DMS 273 (cell line): Measurements from ENCODE around the gene ADGRD1.

ENCODE experiments used
- DNase-seq: peaks from one replicate; lab custom pipeline; 2025; ENCODE audit not compliant: unreplicated experiment; lab: John Stamatoyannopoulos, UW

ADGRD1 gene

DNA sequence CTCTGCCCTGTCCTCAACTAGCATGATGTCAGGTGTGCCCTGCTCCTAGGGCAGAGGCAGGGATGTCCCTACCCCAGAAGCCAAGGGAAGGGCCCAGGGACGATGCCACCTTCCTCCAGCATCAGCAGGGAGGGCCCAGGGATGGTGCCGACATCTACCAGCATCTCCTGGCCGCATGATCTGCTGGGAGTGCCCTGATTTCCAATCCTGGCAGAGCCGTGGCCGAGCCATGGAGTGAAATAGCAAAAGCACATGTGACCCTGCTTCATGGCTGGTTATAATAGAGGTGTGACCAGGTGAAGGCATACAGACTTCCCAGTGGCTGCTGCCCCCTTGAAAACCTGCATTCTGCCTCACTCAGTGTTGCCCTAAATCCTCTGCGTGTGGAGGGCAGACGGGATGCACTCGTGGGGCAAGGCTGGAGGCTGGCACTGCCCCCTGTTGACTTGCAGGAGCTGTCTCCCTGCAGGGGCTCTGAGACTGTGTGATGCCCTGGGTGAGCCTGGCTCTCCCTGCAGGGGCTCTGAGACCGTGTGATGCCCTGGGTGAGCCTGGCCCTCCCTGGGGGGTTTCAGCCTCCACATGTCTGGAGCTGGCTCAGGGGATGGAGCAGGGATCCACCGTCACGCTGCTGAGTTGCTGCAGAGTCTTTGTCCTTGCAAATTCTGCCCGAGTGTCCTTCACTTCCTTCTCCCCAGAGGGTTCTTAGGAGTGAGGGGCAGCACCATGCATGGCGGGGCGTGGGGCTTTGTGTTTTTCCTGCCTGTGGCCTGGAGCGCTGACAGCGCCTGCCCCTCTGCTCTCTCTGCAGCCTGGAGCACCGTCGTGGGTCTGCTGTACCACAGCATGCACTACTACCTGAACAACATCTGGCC lies 51.7 kb downstream of the ADGRD1 start:
- DNase-seq = no peak

- DNase-seq = no peak
Measured at GRCh38 chr12:131006036-131006735, 52.5 kb downstream of the ADGRD1 start.

GRCh38 chr12:131007031-131007739 lies 53.5 kb downstream of the ADGRD1 start:
- no peak for DNase-seq

GRCh38 chr12:131007740-131008117 lies 54.0 kb downstream of the ADGRD1 start:
- DNase-seq = no peak

DNA sequence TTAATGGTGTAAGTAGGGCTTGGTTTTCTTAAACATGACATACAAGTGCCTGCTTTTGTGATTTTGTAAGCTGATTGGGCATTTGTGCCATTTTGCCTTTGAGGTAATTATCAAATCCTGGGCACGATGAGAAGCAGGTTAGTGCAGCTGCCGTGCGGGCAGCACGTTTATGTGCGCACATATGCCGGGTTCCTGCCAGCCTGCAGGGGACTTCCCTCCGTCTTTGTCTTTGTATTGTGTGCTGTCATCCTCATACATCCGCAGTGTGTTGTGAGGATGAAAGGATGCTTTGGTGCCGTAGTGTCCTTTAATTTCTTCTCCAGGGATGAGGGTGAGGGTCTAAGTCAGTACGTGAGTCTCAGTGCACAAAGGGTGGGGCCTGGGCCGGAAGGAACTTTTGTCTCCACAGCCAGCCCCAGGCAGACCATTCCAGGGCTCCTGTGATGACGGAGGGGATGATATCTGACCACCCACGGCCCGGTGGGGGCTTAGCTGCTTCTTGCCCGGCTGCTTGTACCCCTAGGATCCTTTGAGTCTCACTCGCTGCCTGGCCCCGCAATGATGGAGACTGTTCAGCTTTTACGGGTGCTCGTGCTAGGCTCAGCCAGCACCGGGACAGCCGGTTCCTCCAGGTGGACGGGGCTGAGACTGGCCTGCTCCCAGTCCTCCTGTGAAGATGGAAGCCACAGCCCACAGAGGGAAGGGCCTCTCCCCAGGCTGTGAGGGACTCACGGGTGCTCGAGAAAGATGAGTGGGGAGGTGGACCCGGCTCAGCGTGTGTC lies 54.6 kb downstream of the ADGRD1 start:
- DNase-seq = no peak

DNA sequence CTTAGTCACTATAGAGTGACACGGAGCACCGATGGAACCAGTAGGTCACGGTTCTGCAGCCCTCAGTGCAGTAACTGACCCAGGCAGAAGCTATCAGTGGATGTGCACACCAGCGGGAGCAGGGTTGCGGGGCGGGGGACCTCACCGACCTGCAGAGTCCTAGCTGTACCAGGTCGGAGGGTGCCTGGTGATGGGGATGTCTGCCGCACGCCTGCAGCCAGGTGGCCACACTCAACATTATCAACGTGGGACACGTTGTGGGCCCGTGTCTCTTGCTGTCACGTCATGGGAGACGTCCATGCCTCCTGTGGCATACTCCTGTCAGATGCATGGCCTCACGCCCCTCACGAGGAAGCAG lies 55.2 kb downstream of the ADGRD1 start:
- no peak for DNase-seq

DNA sequence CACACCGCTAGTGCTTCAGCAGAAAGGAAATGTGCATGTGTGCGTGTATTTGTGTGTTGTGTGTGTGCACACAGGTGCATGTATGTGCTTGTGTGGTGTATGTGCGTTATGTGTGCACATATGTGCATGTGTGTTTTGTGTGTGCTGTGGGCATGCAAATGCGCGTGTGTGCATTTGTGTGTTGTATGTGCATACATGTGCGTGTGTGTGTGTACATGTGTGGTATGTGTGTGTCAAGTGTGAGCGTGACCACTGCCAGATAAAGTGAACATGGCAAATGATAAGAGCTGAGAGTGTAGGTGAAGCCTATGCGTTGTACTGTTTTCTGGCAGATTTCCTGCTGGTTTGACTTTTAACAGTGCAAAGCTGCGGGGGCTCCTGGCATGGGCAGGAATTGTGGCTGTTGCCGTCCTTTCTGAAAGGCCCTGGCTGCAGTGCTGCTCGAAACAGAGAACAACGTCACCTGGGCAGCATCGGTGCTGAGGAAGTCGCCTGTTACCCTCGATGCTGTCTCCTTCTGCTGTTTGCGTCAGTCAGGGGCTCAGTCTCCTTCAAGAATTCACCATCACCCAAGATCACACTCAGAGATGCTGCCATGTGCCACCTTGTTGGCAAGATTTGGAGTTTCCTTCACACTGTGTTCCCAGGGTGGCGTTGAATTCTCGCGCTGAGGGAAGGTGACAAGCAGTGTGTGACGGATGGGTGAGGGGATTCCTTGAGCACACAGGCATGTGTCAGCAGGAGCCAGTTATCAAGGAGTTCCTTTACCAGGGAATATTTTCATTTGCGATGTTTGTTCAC lies 56.1 kb downstream of the ADGRD1 start:
- DNase-seq = no peak

- no peak for DNase-seq
Measured at GRCh38 chr12:131010396-131011131, 56.9 kb downstream of the ADGRD1 start.

GRCh38 chr12:131011165-131012079 lies 57.7 kb downstream of the ADGRD1 start:
- DNase-seq = no peak

DNA sequence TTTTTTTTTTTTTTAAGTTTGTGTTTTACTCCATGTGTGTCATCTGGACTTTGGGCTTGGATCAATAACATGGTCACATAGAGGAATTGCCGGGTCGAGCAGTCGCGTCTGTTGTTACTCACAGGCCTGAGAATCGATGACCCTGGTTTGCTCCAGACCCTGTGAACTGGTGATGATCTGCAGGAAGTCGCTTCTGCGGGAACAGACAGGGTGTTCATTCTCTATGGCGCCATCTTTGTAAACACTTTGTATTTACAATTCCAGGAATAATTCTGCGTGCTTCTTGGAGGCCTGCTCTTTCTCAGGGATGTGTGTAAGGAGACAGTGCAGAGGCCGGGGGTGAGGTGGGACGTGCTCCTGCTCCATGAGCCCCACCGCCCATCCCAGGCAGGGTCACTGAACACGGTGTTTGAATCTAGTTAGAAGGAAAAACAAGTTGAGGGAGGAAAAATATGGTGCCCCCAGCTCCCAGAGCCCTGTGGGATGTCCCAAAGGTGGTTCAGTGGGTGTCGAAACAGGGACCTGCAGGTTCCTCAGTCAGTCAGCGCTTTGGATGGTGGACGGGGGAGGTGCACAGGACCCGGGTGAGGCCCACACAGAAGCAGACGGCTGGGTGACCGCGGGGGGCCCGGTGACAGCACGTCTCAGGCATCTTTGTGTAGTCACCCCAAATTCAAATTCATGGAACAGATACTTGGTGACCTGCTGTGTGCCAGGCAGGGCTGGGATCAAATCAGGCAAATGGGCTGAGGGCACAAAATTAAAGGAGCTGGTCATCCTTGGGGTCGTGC lies 58.8 kb downstream of the ADGRD1 start:
- DNase-seq = no peak

- DNase-seq = no peak
Measured at GRCh38 chr12:131013118-131013517, 59.4 kb downstream of the ADGRD1 start.

GRCh38 chr12:131014343-131014742 lies 60.6 kb downstream of the ADGRD1 start:
- DNase-seq = no peak

DNA sequence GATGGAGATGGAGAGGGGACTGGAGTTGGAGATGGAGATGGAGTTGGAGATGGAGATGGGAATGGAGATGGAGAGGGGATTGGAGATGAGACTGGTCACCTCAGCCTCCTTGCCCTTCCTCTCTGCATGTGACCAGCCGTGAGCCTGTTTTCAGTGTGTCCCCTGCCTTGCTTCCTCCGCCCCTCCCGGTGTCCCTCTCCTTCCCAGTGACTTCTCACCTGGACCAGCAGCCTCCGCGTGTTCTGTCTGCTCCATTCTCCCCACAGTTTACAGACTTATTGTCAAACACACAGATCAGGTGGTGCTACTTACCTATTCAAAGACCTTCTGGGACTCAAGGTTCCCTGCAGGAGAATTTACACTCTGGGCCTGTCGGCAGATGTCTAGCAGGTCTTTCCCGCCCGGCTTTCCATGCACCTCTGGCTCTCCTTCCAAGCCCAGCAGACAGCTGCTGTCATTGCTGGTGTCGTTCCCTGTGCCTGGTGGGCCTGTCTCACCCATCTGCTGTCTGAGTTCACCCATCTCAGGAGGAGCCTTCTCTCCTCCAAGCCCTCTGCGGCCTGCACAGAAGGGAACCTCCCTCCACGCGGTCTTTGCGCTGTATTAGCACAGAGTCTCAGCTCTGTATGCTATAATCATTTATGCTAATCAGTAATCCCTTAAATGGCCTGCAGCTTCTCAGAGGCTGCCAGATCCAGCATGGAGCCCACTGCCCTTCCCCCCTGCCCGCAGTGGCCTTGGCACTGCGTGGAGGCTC lies 62.1 kb downstream of the ADGRD1 start:
- DNase-seq = no peak

DNA sequence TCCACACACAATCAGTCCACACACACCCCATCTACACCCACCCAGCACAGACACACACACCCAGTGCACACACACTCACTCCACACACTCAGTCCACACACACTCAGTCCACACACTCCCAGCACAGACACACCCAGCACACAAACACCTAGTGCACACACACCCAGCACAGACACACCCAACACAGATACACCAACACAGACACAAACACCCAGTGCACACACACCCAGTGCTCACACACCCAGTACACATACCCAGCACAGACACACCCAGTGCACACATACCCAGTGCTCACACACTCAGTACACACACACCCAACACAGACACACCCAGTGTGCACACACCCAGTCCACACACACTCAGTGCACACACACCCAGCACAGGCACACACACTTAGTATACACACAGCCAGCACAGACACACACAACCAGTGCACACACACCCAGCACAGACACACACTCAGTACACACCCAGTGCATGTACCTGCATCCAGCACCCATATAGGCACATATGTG lies 63.8 kb downstream of the ADGRD1 start:
- no peak for DNase-seq

DNA sequence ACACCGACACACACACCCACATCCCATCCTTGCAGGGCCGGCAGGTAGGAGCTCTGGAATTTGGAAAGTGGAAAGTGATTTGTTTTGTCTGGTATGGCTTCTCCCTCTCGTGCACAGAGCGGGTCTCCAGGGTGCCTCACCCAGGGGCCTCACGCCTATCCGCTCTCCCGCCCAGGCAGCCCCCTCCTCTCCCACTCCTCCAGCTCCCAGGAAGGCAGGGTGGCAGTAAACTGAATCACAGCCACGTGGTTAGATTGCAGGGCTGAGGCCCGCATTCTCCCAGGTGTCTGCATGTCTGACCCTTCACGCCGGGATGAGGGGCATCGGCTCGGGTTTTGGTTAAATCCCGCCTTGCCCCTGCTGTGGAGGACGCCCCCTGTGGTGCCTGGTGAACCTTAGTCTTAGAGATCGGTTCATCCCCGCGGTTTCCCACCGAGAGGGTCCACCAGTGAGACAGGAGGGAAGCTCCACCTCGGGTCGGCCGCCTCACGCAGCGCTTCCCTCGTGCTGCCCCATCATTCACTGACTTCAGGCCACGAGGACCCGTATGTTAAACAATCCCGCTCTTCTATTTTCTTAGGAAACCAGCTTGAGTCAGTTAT lies 64.4 kb downstream of the ADGRD1 start:
- DNase-seq = no peak

GRCh38 chr12:131018808-131019397 lies 65.2 kb downstream of the ADGRD1 start:
- DNase-seq = no peak
